ENCODE data around the gene ZNF853.
"Not testable (repeated sequence)": the region's sequence is repeated elsewhere in the genome, so short reads cannot be mapped to it uniquely, and the experiment has no call there.

ZNF853 gene

DNA sequence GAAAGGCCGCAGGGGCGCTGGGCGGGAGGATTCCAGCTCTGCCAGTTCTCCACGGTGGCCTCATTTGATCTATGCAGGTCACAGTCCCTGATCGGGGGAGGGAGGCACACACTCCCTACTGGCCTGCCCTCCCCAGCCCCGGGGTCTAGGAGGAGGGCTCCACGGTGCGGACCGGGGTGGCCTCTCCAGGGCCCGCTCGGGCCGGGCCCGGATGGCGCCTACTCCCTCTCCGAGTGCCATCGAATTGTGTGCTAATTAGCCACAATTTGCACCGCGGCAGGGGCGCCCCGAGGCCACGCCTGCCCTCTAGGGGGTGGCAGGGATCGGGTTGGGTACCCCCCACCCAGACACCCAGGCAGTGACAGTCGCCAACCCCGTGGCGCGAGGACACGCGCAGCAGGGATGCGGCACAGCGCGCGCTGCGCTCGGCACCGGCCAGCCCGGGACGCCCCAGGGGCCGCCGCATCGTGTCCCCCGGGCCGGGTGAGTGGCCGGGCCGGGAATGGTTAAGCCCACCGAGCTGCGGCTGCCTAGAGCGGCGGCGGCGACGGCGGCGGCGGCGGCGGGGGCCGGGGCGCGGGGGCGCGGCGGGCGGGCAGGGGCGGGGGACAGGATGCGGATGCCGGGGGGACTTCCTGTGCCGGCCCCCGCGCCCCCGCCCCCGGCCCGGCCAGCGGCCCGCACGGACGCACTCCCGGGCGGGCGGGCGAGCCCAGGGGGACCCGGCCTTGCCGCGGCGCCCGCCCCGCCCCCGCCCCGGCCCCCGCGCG lies at the start of gene ZNF853:
Gene ZNF853, plus strand, starts transcription at position 658 of the 770 bp plus-strand sequence. CDS start 565 bp downstream, outside the sequence.
- no peak for DNase-seq

DNA sequence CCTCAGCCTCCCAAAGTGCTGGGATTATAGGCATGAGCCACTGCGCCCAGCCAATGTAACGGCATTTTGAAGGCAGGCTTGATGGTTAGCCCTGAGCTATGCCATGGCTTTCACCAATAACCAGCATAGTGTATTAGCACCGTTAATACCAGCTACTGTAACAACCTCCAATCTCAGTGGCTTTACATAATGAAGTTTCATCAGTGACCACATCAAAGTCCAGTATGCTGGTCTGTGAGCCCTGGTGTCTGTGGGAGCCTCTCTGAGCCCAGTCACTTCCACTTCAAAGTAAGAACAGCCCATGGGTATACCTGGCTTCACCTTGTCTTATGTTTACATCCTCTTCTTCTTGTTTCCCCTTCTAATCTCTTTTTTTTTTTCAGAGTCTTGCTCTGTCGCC lies 49.8 kb upstream of the ZNF853 start:
- no peak for DNase-seq

DNA sequence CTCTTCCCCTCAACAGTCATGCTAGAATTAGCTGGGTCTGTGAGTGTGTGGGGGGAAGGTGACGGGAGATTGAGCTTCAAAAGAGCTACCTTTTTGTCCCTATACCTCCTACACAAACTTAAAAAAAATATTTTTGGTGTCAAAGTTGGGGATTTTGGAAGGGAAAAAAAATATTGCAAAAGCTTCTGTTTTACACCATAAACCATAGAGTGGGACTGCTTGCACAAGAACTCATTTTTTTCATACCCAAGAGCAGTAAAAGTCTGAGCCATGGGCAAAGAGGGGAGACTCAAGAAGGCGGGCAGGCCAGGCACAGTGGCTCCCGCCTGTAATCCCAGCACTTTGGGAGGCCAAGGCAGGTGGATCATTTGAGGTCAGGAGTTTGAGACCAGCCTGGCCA lies 47.5 kb upstream of the ZNF853 start:
- DNase-seq, result no peak

DNA sequence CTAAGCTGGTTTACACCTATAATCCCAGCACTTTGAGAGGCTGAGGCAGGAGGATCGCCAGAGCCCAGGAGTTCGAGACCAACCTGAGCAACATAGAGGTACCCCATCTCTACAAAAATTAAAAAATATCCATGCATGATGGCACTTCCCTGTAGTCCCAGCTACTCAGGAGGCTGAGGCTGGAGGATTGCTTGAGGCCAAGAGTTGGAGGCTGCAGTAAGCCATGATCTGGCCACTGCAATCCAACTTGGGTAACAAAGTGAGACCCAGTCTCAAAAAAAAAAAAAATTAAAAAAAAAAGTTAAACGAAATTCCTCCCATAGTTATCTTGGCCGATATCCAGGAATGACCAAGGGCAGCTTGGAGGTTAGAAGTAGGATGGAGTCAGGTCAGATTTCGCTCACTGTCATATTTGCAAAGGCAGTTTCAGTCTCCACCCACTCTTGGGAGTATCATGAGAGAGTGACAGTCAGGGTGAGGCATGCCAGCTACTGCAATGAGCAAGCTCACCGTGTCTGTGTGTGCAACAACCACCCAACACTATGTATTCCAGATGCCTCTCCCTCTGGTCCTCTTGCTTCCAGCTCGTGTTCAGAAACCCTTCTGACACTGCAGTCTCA lies 44.1 kb upstream of the ZNF853 start:
- no peak for DNase-seq

DNA sequence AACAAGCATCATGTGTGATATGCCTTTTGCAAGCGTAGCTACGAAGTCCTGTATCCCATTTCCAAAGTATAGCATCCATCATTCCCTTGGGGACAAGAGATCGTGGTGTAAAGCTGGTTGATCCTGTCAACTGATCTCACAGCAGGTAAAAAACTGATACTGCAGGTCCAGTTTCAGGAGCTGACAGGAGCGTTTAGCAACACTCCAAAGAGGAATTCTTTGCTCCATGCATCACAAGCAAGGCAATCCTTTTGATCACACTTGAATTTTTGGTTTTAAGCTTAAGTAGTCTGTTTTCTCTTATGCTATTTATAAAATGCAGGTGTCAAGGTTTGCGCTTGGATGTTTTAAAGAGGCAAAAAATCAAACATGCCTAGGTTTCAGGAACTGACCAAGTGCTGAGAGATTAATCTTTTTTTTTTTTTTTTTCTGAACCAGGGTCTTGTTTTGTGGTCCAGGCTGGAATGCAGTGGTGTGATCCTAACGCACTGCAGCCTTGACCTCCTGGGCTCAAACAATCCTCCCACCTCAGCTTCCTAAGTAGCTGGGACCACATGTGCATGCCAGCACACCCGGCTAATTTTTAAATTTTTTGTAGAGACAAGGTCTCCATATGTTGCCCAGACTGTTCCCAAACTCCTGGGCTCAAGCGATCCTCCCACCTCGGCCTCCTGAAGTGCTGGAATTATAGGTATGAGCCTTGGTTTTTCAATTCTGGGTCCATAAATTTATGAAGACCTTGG lies 40.0 kb upstream of the ZNF853 start:
- DNase-seq, result no peak

DNA sequence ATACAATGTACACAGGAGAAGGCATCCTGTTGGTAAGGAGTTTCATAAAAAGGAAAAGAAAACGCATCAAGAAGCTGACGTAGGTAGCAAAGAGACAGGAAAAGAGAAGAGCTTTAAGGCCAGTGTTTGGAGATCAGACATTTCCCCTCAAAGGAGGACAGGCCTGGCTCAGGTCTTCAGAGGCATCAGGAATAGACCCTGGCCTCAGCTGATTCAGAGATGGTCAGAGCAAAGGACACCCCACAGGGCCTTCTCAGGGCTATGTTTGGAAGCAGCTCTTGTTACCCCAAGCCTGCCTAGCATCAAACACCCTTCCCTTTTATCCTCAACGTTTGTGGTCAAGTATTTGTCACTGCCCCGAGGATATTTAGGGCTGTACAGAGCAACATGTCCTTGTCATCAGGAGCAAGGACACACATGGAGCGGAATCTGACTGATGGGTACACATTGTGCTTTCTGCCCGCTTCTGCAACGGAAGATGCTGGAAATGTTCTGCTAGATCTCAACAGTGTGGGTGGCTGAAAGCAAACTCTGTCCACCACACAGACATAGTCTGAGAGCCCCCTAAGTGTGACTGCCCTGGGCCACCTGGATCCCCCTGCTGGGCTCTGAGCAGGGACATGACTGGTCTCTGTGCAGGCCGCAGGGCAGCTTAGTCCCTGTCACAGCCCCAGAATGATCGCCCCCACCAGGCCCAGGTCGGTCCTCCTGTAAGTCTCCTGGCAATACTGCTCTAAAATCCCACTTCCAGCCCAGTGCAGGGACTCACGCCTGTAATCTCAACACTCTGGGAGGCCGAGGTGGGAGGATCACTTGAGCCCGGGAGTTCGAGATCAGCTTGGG lies 39.2 kb upstream of the ZNF853 start:
- no peak for DNase-seq

DNA sequence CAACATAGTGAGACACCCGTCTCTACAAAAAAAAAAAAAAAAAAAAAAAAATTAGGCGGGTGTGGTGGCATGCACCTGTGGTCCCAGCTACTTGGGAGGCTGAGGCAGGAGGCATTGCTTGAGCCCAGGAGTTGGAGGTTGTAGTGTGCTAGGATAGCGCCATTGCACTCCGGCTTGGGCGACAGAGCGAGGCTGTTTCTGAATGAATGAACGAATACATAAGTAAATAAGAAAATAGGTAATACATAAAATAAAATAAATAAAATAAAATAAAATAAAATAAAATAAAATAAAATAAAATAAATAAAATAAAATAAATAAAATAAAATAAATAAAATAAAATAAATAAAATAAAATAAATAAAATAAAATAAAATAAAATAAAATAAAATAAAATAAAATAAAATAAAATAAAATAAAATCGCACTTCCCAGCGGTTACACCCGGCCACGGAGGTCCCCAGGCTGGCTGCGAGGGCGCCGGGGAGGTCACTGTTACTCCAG lies 38.5 kb upstream of the ZNF853 start:
- not testable (repeated sequence) for DNase-seq

DNA sequence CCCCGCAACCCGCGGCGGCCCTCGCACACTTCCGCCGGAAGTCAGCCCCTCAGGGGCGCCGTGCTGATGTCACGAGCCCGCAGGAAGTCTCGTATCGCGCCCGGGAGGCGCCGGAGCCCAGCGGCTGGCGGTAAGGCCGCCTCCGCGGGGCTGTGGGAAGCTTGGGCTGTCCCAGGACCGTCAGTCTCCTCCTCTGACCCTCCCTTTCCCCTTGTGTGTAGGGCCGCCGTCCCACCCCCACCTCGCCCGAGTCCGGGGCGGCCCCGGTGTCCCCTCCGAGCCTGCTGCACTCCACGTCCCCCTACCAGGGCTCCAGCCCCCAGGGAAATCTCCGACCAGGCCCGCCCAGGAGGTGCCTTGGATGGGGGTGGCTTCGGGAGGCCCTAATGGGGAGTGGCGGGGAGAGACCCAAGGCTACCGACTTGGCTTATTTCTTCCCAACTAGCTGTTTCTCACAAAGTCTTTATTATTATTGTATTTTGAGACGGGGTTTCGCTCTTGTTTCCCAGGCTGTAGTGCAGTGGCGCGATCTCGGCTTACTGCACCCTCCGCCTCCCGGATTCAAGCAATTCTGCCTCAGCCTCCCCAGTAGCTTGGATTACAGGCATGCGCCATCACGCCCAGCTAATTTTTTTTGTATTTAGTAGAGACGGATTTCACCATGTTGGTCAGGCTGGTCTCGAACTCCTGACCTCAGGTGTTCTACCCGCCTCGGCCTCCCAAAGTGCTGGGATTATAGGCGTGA lies 37.9 kb upstream of the ZNF853 start, which contains the start of gene ZDHHC4:
Gene ZDHHC4, plus strand, starts transcription at position 86 of the 745 bp plus-strand sequence. CDS start 3,108 bp downstream, outside the sequence.
- DNase-seq, result peak; percentile 75

DNA sequence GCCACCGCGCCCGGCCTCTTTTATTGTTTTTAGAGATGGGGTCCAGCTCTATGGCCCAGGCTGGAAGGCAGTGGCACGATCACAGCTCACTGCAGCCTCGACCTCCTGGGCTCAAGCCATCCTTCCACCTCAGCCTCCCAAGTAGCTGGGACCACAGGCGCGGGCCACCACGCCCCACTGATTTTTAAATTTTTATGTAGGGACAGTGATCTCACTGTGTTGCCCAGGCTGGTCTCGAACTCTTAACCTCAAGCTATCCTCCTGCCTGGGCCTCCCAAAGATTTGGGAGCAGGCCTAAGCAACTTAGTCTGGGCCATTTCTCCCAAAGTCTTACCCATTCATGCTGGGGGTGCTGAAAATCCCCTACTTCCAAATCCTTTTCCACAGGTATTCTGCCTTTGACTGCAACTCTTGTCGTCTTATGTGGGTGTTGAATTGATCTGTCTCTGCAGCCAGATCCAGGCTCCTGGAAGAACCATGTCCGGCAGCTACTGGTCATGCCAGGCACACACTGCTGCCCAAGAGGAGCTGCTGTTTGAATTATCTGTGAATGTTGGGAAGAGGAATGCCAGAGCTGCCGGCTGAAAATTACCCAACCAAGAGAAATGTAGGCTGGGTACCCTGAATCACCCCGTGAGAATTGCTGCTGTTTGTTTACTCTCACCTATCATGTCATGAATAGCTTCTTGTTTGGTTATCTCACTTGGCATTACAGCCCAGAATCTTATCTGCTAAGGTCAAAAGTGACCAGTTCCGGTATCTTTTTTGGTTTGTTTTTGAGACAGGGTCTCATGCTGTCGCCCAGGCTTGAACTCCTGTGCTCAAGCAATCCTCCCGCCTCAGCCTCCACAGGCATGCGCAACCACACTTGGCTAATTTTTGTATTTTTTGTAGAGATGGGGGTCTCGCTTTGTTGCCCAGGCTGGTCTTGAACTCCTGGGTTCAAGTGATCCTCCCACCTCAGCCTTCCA lies 37.0 kb upstream of the ZNF853 start:
- DNase-seq, result no peak

DNA sequence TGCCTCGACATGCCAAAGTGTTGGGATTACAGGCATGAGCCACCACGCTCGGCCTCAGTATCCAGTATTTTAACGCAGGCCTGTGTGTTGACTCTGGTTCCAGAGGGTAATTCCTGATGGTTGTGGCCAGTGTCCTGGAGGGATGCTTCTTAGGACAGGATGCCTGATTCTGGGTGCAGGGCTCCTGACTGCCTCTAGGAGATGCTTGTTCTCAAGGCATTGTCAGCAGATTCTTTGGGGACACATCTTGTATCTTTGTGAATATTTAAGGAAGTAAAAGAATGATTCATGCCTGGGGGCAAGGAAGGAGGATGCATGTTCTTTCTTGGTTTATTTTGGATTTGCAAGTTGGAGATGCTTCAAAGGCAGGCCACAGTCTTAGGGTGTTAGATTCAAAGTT lies 36.0 kb upstream of the ZNF853 start:
- DNase-seq, result peak; percentile 15

DNA sequence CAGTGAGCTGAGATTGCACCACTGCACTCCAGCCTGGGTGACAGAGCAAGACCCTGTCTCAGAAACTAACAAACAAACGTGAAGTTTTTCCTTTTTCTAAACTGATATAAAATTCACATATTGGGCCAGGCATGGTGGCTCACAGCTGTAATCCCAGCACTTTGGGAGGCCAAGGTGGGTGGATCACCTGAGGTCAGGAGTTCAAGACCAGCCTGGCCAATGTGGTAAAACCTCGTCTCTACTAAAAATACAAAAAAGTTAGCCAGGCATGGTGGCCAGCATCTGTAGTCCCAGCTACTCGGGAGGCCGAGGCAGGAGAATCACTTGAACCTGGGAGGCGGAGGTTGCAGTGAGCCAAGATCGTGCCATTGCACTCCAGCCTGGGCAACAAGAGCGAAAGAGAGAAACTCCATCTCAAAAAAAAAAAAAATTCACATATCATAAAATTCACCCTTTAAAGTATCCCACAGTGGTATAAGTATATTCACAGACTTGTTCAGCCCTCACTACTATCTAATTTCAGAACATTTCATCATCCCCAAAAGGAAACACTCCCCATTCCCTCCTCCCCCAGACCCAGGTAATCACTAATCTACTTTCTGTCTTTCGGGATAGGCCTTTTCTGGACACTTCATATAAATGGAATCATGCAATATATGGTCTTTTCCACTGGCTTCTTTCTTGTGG lies 29.5 kb upstream of the ZNF853 start:
- not testable (repeated sequence) for DNase-seq

DNA sequence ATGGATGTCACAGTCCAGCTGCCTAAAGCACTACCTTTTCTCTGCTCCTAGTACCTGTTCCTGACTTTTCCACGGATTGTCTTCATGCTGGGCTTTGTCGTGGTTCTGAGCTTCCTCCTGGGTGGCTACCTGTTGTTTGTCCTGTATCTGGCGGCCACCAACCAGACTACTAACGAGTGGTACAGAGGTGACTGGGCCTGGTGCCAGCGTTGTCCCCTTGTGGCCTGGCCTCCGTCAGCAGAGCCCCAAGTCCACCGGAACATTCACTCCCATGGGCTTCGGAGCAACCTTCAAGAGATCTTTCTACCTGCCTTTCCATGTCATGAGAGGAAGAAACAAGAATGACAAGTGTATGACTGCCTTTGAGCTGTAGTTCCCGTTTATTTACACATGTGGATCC lies 26.8 kb upstream of the ZNF853 start:
- no peak for DNase-seq

DNA sequence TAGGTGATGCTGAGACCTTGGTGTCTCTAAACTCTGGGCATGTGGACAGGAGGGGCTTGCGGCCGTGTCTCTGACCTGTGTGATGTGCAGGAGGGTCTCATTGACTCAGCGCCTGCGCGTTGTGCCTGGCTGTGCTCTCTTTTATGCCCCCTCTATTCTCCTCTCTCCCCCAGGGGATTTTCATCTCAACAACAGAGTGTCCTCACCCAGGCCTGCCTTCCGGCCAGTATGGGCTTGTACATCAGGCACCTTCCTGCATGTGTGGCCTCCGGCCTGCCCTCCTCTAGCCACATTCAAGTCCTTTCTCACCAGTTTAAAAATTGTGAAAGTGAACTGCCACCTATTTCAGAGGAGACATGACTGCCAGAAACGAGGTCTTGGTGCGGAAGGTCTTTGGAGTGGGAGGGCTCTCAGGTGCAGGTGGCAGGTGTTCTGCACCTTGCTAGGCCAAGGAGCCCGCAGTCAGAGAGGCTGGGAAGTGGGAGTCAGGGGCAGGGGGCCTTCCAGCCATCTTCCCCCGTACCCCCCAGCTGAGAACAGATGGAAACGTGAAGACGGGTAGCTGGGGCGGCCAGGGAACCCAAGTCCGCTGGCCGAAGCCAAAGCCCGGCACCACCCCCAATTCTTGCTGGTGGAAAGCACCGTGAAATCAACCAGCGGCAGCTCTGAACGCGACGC lies 26.1 kb upstream of the ZNF853 start:
- no peak for DNase-seq

DNA sequence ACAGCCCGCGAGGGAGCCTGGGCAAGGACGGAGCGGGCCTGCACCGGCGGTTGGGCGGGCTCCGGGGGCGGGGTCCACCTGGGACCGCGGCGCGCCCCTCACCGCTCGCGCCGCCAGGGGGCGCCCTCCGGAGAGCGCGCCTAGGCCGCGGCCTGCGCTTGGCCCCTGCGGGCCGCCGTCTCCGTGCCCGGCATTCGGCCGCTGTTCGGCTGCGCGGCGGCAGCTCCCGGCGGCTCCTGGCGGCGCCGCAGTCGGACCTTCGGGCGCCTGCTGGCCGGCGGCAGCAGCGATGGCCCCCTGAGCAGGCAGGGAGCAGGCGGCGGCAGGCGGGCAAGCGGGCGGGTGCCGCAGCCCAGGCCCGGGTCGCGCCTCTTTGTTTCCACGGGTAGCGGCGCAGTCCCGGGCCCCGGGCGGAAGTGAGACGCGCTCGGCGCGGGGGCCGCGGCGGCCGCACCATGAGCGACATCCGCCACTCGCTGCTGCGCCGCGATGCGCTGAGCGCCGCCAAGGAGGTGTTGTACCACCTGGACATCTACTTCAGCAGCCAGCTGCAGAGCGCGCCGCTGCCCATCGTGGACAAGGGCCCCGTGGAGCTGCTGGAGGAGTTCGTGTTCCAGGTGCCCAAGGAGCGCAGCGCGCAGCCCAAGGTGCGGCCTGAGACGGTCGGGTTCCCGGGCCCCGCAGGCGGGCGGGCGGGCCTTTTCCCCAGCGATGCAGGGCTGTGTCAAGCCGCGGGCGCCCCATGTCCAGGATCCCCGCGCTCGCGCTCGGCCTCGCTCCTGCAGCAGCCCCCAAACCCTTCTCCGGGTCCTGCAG lies 25.4 kb upstream of the ZNF853 start, which contains the start of gene INTS15:
Gene INTS15, plus strand, starts transcription at position 193 of the 816 bp plus-strand sequence. Its CDS starts 263 bp downstream, at position 456.
- DNase-seq, result peak; percentile 50

DNA sequence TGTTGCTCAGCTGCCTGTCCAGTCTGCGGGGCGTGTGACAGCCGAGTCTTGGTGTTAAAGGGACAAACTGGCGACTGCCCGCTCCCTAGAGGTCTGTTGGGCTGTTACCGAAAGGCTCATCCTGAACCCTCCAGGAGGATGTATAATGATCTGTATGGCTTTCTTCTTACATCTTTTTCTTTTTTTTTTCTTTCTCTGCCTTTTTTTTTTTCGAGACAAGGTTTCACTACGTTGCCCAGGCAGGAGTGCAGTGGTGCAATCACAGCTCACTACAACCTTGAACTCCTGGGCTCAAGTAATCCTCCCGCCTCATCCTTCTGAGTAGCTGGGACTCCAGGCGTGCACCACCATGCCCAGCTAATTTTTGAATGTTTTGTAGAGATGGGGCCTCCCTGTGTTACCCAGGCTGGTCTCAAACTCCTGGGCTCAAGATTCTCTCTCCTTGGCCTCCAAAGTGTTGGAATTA lies 24.7 kb upstream of the ZNF853 start:
- DNase-seq, result no peak

DNA sequence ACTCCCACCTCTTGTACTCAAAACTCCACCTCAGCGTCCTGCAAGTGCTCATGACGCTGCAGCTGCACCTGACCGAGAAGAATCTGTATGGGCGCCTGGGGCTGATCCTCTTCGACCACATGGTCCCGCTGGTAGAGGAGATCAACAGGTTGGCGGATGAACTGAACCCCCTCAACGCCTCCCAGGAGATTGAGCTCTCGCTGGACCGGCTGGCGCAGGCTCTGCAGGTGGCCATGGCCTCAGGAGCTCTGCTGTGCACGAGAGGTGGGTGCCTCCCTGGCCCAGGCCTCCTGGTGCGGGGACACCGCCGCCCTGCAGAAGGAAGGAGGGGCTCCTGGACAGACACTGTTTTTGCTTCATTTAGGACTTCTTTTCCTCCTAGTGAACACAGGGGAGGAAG lies 15.3 kb upstream of the ZNF853 start:
- DNase-seq, result no peak

DNA sequence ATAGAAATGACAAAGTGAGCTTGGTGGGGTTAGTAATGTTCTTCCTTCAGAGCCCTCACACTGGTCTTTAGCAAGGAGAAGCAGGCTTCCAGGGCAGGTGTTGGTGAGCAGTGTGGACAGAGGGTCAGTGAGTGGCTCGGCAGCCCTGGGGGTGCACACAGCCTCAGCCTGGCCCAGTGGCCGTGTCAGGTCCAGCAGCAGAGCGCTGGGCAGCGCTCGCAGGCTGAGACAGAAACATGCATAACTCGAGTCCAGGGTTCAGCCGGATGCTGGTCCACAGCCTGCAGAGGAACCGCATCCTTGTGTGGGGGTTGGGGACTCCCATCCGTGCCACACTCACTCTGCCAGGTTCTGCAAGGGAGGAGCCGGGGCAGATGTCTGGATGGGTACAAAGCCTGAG lies 11.0 kb upstream of the ZNF853 start:
- no peak for DNase-seq
